ENCODE data around the gene C3orf20. TPM values are rescaled to one million over a fixed set of nuclear protein-coding genes. Genes with fewer than 3 reads are reported as not detected.

The C3orf20 gene
- polyA plus RNA-seq, 3 donors, result not detected

GRCh38 chr3:14685179-14685578 is 10.2 kb downstream of the C3orf20 start:
- 18 to 52% (median 28%) methylated on average over 3 to 4 of the region's 4 CpGs for WGBS, 3 donors
- no peak overlapping the region for H3K27ac ChIP-seq (ENCODE audit: low read depth, low read length)

- no peak overlapping the region for H3K27ac ChIP-seq (ENCODE audit: low read depth, low read length)
- 58 to 76% (median 71%) methylated on average over 3 of the region's 3 CpGs for WGBS, 3 donors
These were observed 12.4 kb downstream of the C3orf20 start for GRCh38 chr3:14687360-14687759.

GRCh38 chr3:14688525-14688924 is 13.6 kb downstream of the C3orf20 start:
- WGBS, 3 donors, result 55 to 80% (median 61%) methylated on average over 2 of the region's 2 CpGs
- no peak overlapping the region for H3K27ac ChIP-seq (ENCODE audit: low read depth, low read length)

GRCh38 chr3:14689247-14689980 is 14.5 kb downstream of the C3orf20 start:
- 55 to 68% (median 59%) methylated on average over 7 of the region's 7 CpGs for WGBS, 3 donors
- no peak overlapping the region for H3K27ac ChIP-seq (ENCODE audit: low read depth, low read length)

GRCh38 chr3:14691239-14691638 is 16.3 kb downstream of the C3orf20 start:
- no peak overlapping the region for H3K27ac ChIP-seq (ENCODE audit: low read depth, low read length)
- 69 to 91% (median 71%) methylated on average over 4 of the region's 4 CpGs for WGBS, 3 donors

- H3K27ac ChIP-seq (ENCODE audit: low read depth, low read length), result no peak overlapping the region
- WGBS, 3 donors, result 86 to 92% (median 89%) methylated on average over 1 of the region's 1 CpG
These were observed 16.8 kb downstream of the C3orf20 start for GRCh38 chr3:14691719-14692118.

GRCh38 chr3:14698601-14699244 is 23.8 kb downstream of the C3orf20 start:
- no peak overlapping the region for H3K27ac ChIP-seq (ENCODE audit: low read depth, low read length)
- 80 to 97% (median 89%) methylated on average over 1 of the region's 1 CpG for WGBS, 3 donors

- 77 to 83% (median 79%) methylated on average over 1 of the region's 1 CpG for WGBS, 3 donors
These were observed 24.7 kb downstream of the C3orf20 start for GRCh38 chr3:14699643-14700042.

GRCh38 chr3:14700891-14701290 is 25.9 kb downstream of the C3orf20 start:
- WGBS, 3 donors, result 74 to 89% (median 88%) methylated on average over 3 of the region's 3 CpGs
- no peak overlapping the region for H3K27ac ChIP-seq (ENCODE audit: low read depth, low read length)

More at GRCh38 chr3:14699643-14700042, 24.7 kb downstream of the C3orf20 start:
- no peak overlapping the region for H3K27ac ChIP-seq (ENCODE audit: low read depth, low read length)

- 90% methylated on average over 4 of the region's 4 CpGs for WGBS, 3 donors
- H3K27ac ChIP-seq (ENCODE audit: low read depth, low read length), result no peak overlapping the region
These were observed 26.7 kb downstream of the C3orf20 start for GRCh38 chr3:14701676-14702075.

- WGBS, 3 donors, result 87 to 95% (median 90%) methylated on average over 9 of the region's 9 CpGs
- H3K27ac ChIP-seq (ENCODE audit: low read depth, low read length), result no peak overlapping the region
These were observed 28.3 kb downstream of the C3orf20 start for GRCh38 chr3:14703128-14703750.

GRCh38 chr3:14703791-14704190 is 28.9 kb downstream of the C3orf20 start:
- WGBS, 3 donors, result 91 to 97% (median 96%) methylated on average over 3 of the region's 3 CpGs
- no peak overlapping the region for H3K27ac ChIP-seq (ENCODE audit: low read depth, low read length)

- no peak overlapping the region for H3K27ac ChIP-seq (ENCODE audit: low read depth, low read length)
- 81 to 86% (median 82%) methylated on average over 5 of the region's 5 CpGs for WGBS, 3 donors
These were observed 31.2 kb downstream of the C3orf20 start for GRCh38 chr3:14706096-14706495.

- WGBS, 3 donors, result 36 to 45% (median 42%) methylated on average over 1 of the region's 1 CpG
- H3K27ac ChIP-seq (ENCODE audit: low read depth, low read length), result no peak overlapping the region
These were observed 41.6 kb downstream of the C3orf20 start for GRCh38 chr3:14716591-14716990.

GRCh38 chr3:14717307-14717706 is 42.4 kb downstream of the C3orf20 start:
- no peak overlapping the region for H3K27ac ChIP-seq (ENCODE audit: low read depth, low read length)
- WGBS, 3 donors, result 43 to 70% (median 48%) methylated on average over 1 of the region's 1 CpG

- no peak overlapping the region for H3K27ac ChIP-seq (ENCODE audit: low read depth, low read length)
- 89 to 94% (median 91%) methylated on average over 2 of the region's 2 CpGs for WGBS, 3 donors
These were observed 43.6 kb downstream of the C3orf20 start for GRCh38 chr3:14718539-14718938.

GRCh38 chr3:14719006-14719405 is 44.1 kb downstream of the C3orf20 start:
- no peak overlapping the region for H3K27ac ChIP-seq (ENCODE audit: low read depth, low read length)
- 88 to 95% (median 93%) methylated on average over 2 of the region's 2 CpGs for WGBS, 3 donors

GRCh38 chr3:14721126-14721864 is 46.4 kb downstream of the C3orf20 start:
- WGBS, 3 donors, result 77 to 88% (median 80%) methylated on average over 8 of the region's 8 CpGs
- H3K27ac ChIP-seq (ENCODE audit: low read depth, low read length), result no peak overlapping the region

GRCh38 chr3:14725013-14725412 is 50.1 kb downstream of the C3orf20 start:
- no peak overlapping the region for H3K27ac ChIP-seq (ENCODE audit: low read depth, low read length)
- WGBS, 3 donors, result 49 to 70% (median 69%) methylated on average over 5 of the region's 5 CpGs

Measured in adipose tissue (tissue), 3 donors.